SU-DHL-6 (cell line): ENCODE measurements around the gene TMEM120B.

ENCODE experiments used
- EZH2phosphoT487 ChIP-seq: fragments of 200-600 bp; sonication (generic), shearing (Covaris generic); conservative IDR thresholded peaks from 2 replicates; pipeline ENCODE4 v1.6.1; 2018; ENCODE audit warnings: mild to moderate bottlenecking, antibody characterized with exemption, low read length, moderate library complexity, mixed read lengths
- TF ChIP-seq, protein P1 (sequence below): fragments of 200-600 bp; sonication (generic); IDR thresholded peaks from one replicate; pipeline ENCODE4 v1.5.1; 2017; ENCODE audit warnings: antibody characterized with exemption, mild to moderate bottlenecking, low read length, moderate library complexity; ENCODE audit not compliant: insufficient read depth, poor library complexity, severe bottlenecking

- TF ChIP-seq, protein P1, sequence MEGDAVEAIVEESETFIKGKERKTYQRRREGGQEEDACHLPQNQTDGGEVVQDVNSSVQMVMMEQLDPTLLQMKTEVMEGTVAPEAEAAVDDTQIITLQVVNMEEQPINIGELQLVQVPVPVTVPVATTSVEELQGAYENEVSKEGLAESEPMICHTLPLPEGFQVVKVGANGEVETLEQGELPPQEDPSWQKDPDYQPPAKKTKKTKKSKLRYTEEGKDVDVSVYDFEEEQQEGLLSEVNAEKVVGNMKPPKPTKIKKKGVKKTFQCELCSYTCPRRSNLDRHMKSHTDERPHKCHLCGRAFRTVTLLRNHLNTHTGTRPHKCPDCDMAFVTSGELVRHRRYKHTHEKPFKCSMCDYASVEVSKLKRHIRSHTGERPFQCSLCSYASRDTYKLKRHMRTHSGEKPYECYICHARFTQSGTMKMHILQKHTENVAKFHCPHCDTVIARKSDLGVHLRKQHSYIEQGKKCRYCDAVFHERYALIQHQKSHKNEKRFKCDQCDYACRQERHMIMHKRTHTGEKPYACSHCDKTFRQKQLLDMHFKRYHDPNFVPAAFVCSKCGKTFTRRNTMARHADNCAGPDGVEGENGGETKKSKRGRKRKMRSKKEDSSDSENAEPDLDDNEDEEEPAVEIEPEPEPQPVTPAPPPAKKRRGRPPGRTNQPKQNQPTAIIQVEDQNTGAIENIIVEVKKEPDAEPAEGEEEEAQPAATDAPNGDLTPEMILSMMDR, result no peak
- TF ChIP-seq EZH2phosphoT487, result no peak
These were observed 36.7 kb downstream of the TMEM120B start for GRCh38 chr12:121749267-121749666.
